A673 (cell line): Measurements from ENCODE around the gene PEX5L. TPM values are rescaled to one million over a fixed set of nuclear protein-coding genes. Genes with fewer than 3 reads are reported as not detected.

ENCODE experiments used
- BruUV-seq: library from RNA; stranded (reverse); fragments of 400-500 nt; replicated peaks from 2 replicates; lab custom pipeline; 2021; lab: Mats Ljungman, UMichigan
- CTCF ChIA-PET: fragments of 300-600 bp; sonication (Branson Sonifier 250); formaldehyde crosslinking; loops from one replicate; lab custom pipeline; 2022; ENCODE audit warnings: antibody characterized with exemption; lab: Charles Lee
- POLR2A ChIA-PET: fragments of 300-600 bp; sonication (Branson Sonifier 250); formaldehyde crosslinking; loops from one replicate; lab custom pipeline; 2022; ENCODE audit warnings: antibody characterized with exemption; ENCODE audit not compliant: low non-redundant PET; lab: Charles Lee
- DNase-seq: peaks from one replicate; pipeline ENCODE4 v3.0.0-alpha.2; 2015; ENCODE audit warnings: low spot score
- H3K27ac ChIP-seq: fragments of 200-600 bp; sonication (generic); 2 replicates; pipeline ENCODE4 v1.5.1; 2016; ENCODE audit warnings: mixed run types, low read depth, mild to moderate bottlenecking, mixed read lengths, antibody characterized with exemption, low read length; ENCODE audit not compliant: poor library complexity, severe bottlenecking
- H3K27me3 ChIP-seq: fragments of 200-600 bp; sonication (generic); replicated peaks from 2 replicates; pipeline ENCODE4 v1.6.1; 2017; ENCODE audit warnings: mixed run types, low read depth, mild to moderate bottlenecking, mixed read lengths, antibody characterized with exemption, low read length; ENCODE audit not compliant: insufficient read depth, poor library complexity
- H3K36me3 ChIP-seq: fragments of 200-600 bp; sonication (generic); 2 replicates; pipeline ENCODE4 v1.6.1; 2016; ENCODE audit warnings: mixed run types, mild to moderate bottlenecking, mixed read lengths, antibody characterized with exemption, low read length; ENCODE audit not compliant: insufficient read depth, poor library complexity, severe bottlenecking
- H3K4me1 ChIP-seq: fragments of 200-600 bp; sonication (generic); 2 replicates; pipeline ENCODE4 v1.6.1; 2017; ENCODE audit warnings: mixed run types, mild to moderate bottlenecking, mixed read lengths, antibody characterized with exemption, low read length; ENCODE audit not compliant: insufficient read depth, poor library complexity, severe bottlenecking
- H3K4me3 ChIP-seq: fragments of 200-600 bp; sonication (generic); 2 replicates; pipeline ENCODE4 v1.5.1; 2016; ENCODE audit warnings: low read depth, mixed run types, mild to moderate bottlenecking, mixed read lengths, low read length; ENCODE audit not compliant: poor library complexity, severe bottlenecking
- H3K9me3 ChIP-seq: fragments of 200-600 bp; sonication (generic); 2 replicates; pipeline ENCODE4 v1.6.1; 2016; ENCODE audit warnings: mixed run types, low read depth, mild to moderate bottlenecking, mixed read lengths, antibody characterized with exemption, low read length; ENCODE audit not compliant: poor library complexity, severe bottlenecking
- EZH2 ChIP-seq: fragments of 200-600 bp; sonication (generic); IDR thresholded peaks from 2 replicates; pipeline ENCODE4 v1.6.1; 2017; ENCODE audit warnings: borderline replicate concordance, low read depth, mild to moderate bottlenecking, mixed read lengths, antibody characterized with exemption, low read length; ENCODE audit not compliant: poor library complexity, severe bottlenecking
- intact Hi-C: fragments of 100-400 bp; cut with micrococcal nuclease; formaldehyde crosslinking; loops from one replicate; pipeline ENCODE4 v1.10.0; 2022; ENCODE audit not compliant: unreplicated experiment
- total RNA-seq: library from RNA; stranded (reverse); gene quantifications from 2 replicates; pipeline ENCODE4 v1.2.3, GENCODE V29; 2021
- TF ChIP-seq, protein P1 (sequence below): fragments of 300-800, 200-600 bp; sonication (generic); conservative IDR thresholded peaks from 2 replicates; pipeline ENCODE4 v1.5.1; 2017; ENCODE audit warnings: low read depth, mild to moderate bottlenecking, antibody characterized with exemption, low read length, moderate library complexity, mixed read lengths

PEX5L gene
- total RNA-seq, 1 experiment from 2014 or later = not detected

DNA sequence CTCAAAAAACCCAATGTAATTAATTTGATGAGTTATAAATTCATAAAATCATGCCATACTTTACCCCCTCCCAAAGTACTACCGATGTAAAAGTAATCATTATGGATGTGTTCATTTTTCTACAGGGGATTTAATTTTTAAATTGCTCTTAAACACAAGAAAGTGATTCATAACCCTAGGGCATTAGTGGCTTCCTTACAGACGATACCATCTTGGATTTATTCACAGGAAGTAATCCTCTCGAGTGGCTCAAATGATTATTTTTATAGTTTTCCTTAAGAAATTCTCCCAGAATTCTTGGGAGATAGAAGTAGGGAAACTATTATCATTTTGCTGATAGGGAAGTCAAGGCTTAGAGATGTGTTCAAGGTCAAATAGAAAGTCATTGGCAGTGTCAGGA, 80.9 kb downstream of the PEX5L start:
- CTCF ChIA-PET = no interaction called here
- no peak for DNase-seq
- Histone ChIP-seq H3K27me3 (peaks cover 70% of the 10 kb centered on the region), H3K4me1 (no peaks in the 10 kb centered on the region), H3K36me3 (no peaks in the 10 kb centered on the region), H3K27ac (no peak overlapping the region), H3K4me3 (no peak overlapping the region), H3K9me3 (no peaks in the 10 kb centered on the region)
- POLR2A ChIA-PET = no interaction called here
- intact Hi-C loops = no loop called here
- TF ChIP-seq, protein P1, sequence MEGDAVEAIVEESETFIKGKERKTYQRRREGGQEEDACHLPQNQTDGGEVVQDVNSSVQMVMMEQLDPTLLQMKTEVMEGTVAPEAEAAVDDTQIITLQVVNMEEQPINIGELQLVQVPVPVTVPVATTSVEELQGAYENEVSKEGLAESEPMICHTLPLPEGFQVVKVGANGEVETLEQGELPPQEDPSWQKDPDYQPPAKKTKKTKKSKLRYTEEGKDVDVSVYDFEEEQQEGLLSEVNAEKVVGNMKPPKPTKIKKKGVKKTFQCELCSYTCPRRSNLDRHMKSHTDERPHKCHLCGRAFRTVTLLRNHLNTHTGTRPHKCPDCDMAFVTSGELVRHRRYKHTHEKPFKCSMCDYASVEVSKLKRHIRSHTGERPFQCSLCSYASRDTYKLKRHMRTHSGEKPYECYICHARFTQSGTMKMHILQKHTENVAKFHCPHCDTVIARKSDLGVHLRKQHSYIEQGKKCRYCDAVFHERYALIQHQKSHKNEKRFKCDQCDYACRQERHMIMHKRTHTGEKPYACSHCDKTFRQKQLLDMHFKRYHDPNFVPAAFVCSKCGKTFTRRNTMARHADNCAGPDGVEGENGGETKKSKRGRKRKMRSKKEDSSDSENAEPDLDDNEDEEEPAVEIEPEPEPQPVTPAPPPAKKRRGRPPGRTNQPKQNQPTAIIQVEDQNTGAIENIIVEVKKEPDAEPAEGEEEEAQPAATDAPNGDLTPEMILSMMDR = no peak
- TF ChIP-seq EZH2 = no peak
- no TSS peak for BruUV-seq

DNA sequence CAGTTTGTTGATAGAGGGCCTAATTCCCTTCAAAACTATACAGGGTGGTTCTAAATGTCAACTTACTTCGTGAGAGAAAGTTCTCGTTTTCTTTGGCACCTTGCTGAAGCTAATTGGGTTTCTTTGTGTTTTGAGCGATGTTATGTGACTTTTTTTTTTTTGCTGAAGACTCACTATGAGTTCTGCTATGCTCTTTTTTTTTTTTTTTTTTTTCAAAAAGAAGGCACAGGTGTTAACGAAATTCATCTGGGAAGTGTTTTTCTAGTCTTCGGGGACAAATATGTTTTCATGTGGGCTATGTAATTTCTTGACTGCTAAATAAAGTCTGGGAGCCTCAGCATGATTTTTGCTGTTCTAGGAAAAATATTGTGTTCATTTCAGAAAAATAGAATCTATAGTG, 81.5 kb downstream of the PEX5L start:
- peaks cover 70% of the 10 kb centered on the region for H3K27me3 ChIP-seq
- CTCF ChIA-PET = no interaction called here
- POLR2A ChIA-PET = no interaction called here
- BruUV-seq = no TSS peak
- no peak overlapping the region for H3K27ac ChIP-seq
- H3K36me3 ChIP-seq = no peaks in the 10 kb centered on the region
- H3K4me3 ChIP-seq = no peak overlapping the region
- no peaks in the 10 kb centered on the region for H3K4me1 ChIP-seq
- H3K9me3 ChIP-seq = no peaks in the 10 kb centered on the region
- TF ChIP-seq EZH2 = no peak
- TF ChIP-seq, protein P1 = no peak
- DNase-seq = no peak
- intact Hi-C loops = no loop called here

DNA sequence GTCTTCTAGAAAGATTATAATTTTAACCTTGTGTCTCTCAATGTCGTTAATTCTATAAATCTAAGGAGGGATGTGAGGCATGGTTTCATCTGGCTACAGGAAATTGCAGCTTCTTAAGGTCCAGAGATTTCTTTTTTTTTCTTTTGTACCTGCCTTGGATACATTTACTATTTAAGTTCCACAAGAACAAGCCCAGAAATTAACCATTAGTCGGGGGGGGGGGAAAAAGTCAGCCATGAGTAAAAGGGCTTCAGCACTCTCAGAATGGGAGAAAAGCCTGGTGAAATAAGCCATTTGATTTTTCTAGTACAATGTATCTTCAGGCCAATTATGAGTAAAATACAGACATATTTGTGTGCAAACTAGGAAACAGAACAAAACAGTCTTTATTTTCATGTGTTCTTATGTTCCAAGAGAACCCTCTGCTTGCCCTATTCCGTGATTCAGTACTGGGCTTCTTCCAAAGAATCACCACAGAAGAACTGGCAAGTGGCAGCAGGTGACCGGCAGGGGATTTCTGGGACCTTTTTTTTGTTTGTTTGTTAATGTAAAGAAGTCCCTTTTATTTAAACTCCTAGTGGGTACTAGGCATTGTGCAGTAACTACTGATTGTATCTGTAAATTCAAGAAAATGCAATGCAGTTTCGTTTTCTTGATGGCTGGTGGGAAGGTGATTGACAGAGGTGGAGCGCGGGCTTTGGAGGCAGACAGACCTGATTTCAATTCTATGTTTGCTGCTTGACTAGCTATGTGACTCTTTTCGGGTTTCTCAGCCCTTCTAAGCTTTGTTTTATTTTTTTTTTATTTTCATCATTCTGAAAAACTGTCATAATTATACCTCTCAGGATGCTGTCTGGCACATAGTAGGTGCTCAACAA, 82.5 kb downstream of the PEX5L start:
- POLR2A ChIA-PET = no interaction called here
- H3K27me3 ChIP-seq = peaks cover 71% of the 10 kb centered on the region
- intact Hi-C loops = no loop called here

More for the DNA sequence above, 82.5 kb downstream of the PEX5L start:
- no peak overlapping the region for H3K27ac ChIP-seq
- H3K4me1 ChIP-seq = no peaks in the 10 kb centered on the region
- BruUV-seq = no TSS peak
- H3K36me3 ChIP-seq = no peaks in the 10 kb centered on the region
- TF ChIP-seq, protein P1 = no peak
- no peak for TF ChIP-seq EZH2
- H3K4me3 ChIP-seq = no peak overlapping the region
- CTCF ChIA-PET = interaction anchor here (0.5 to 1.2 kb wide), 2 partner anchors 12 to 27 kb away, joined by 3 read pairs; no protein-coding TSS in a partner anchor
- no peaks in the 10 kb centered on the region for H3K9me3 ChIP-seq
- DNase-seq = no peak
